A549 (cell line): ENCODE measurements around the gene LRCH1.

ENCODE experiments used
- CHD4 ChIP-seq: fragments of 200-600 bp; sonication (generic); IDR thresholded peaks from 2 replicates; pipeline ENCODE4 v1.6.1; 2016; ENCODE audit warnings: antibody characterized with exemption, mild to moderate bottlenecking, borderline replicate concordance
- TF ChIP-seq, protein P1 (sequence below): fragments of >200 bp; sonication (Bioruptor Twin); formaldehyde crosslinking; IDR thresholded peaks from 3 replicates; pipeline ENCODE4 v1.5.1; 2016
- TF ChIP-seq, protein P2 (sequence below): fragments of 450-650 bp; IDR thresholded peaks from 2 replicates; pipeline ENCODE4 v1.6.1; 2014; ENCODE audit warnings: antibody characterized with exemption

DNA sequence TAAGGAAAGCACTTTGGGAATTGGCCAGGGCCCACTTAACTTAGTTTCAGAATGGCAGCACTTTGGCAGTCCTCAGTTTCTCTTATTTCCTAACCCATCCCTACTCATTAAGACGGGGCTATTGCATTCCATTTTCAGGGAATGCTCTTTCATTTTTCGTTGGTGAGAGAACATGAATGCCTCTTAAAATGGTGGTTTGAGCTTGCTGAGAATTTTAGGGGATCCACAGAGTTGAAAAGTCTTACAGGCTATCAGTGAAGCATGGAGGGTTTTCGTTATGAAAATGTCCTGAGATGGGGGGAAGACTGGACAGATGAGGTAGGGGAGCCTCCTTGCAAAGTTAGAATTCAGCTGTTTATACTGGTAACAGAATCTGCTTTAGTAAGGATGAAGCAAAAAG lies 71.4 kb downstream of the LRCH1 start:
- TF ChIP-seq, protein P1, sequence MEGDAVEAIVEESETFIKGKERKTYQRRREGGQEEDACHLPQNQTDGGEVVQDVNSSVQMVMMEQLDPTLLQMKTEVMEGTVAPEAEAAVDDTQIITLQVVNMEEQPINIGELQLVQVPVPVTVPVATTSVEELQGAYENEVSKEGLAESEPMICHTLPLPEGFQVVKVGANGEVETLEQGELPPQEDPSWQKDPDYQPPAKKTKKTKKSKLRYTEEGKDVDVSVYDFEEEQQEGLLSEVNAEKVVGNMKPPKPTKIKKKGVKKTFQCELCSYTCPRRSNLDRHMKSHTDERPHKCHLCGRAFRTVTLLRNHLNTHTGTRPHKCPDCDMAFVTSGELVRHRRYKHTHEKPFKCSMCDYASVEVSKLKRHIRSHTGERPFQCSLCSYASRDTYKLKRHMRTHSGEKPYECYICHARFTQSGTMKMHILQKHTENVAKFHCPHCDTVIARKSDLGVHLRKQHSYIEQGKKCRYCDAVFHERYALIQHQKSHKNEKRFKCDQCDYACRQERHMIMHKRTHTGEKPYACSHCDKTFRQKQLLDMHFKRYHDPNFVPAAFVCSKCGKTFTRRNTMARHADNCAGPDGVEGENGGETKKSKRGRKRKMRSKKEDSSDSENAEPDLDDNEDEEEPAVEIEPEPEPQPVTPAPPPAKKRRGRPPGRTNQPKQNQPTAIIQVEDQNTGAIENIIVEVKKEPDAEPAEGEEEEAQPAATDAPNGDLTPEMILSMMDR: no peak
- TF ChIP-seq, protein P2, sequence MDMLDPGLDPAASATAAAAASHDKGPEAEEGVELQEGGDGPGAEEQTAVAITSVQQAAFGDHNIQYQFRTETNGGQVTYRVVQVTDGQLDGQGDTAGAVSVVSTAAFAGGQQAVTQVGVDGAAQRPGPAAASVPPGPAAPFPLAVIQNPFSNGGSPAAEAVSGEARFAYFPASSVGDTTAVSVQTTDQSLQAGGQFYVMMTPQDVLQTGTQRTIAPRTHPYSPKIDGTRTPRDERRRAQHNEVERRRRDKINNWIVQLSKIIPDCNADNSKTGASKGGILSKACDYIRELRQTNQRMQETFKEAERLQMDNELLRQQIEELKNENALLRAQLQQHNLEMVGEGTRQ: no peak
- TF ChIP-seq CHD4: no peak
